ENCODE results near the gene ZNF266. TPM values are rescaled to one million over a fixed set of nuclear protein-coding genes. Genes with fewer than 3 reads are reported as not detected.
A peak's percentile ranks its signal among the peaks of the same experiment; 100 is the strongest.

ZNF266 gene
- total RNA-seq, 2 experiments from 2014 or later: 25.3 to 25.5 TPM

DNA sequence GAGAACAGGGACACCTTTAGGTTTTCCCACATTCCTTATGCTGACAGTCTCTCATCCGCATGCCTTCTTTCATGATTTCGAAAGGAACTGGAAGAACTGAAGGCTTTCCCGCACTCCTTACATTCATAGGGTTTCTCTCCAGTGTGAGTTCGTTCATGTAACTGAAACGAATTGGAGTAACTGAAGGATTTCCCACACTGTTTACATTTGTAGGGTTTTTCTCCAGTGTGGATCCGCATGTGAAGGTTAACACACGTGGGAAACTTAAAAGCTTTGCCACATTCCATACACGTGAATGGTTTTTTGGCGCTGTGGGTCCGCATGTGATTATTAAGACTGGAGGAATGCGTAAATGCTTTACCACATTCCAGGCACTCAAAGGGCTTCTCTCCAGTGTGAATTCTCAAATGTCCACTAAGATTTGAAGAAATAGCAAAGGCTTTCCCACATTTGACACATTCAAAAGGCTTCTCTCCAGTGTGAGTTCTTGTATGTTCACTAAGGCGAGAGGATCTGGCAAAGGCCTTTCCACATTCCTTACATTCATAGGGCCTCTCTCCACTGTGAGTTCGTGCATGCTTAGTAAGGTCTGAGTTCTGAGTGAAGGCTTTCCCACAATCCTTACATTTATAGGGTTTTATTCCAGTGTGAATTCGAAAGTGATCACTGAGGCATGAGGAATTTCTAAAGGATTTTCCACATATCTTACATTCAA is 22.0 kb downstream of the ZNF266 start:
- ATAC-seq (no peak), DNase-seq (no peak)
- Mint-ChIP-seq H3K27me3 (ENCODE audit: low read depth) (no peaks in the 10 kb centered on the region), H3K4me3 (no peak overlapping the region), H3K9me3 (ENCODE audit: insufficient read depth) (peaks cover 52% of the 10 kb centered on the region), H3K36me3 (ENCODE audit: low read depth) (peaks cover 82% of the 10 kb centered on the region), H3K4me1 (ENCODE audit: low read depth) (no peaks in the 10 kb centered on the region), H3K27ac (no peak overlapping the region)
- ChIA-PET CTCF (no interaction called here), POLR2A (no interaction called here)

DNA sequence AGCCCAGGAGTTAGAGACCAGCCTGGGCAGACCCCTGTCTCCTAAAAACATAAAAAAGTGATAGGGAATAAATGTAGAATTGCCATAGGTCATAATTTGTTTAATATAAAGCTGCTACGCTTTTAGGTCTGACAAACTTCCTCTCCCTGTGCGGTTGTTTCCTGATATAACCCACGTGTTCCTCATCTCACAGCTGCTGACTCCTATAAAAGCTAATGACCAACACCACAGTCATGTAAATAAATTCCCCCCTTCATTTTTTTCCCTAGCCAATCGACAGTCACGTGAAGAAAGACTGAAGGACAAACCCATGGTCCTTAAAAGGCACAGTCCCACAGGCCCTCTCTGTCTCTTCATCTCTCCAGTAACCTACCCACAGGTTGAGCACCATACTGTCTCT is 27.5 kb downstream of the ZNF266 start:
- ChIA-PET POLR2A (interaction anchor here (1.3 kb wide), 1 partner anchor 27 kb away, joined by 3 read pairs; the partner anchor contains the start of gene ZNF266), CTCF (no interaction called here)
- H3K27me3 Mint-ChIP-seq (ENCODE audit: low read depth): no peaks in the 10 kb centered on the region
- peaks cover 66% of the 10 kb centered on the region for H3K9me3 Mint-ChIP-seq (ENCODE audit: insufficient read depth)
- DNase-seq: no peak
- no peak overlapping the region for H3K27ac Mint-ChIP-seq
- H3K36me3 Mint-ChIP-seq (ENCODE audit: low read depth): peaks cover 50% of the 10 kb centered on the region
- peak overlapping the region; percentile 35 for H3K4me3 Mint-ChIP-seq
- ATAC-seq: no peak
- H3K4me1 Mint-ChIP-seq (ENCODE audit: low read depth): peaks cover 22% of the 10 kb centered on the region

- Mint-ChIP-seq H3K27me3 (ENCODE audit: low read depth) (no peaks in the 10 kb centered on the region), H3K27ac (peak overlapping the region; percentile 68), H3K9me3 (ENCODE audit: insufficient read depth) (peaks cover 59% of the 10 kb centered on the region), H3K4me1 (ENCODE audit: low read depth) (peaks cover 22% of the 10 kb centered on the region), H3K36me3 (ENCODE audit: low read depth) (peaks cover 42% of the 10 kb centered on the region), H3K4me3 (peak overlapping the region; percentile 71)
- CTCF ChIA-PET: no interaction called here
- peak; percentile 75 for DNase-seq
- POLR2A ChIA-PET: no interaction called here
- peak; percentile 72 for ATAC-seq
Measured at GRCh38 chr19:9406798-9407352, 28.5 kb downstream of the ZNF266 start.

GRCh38 chr19:9381361-9381785 is 54.0 kb downstream of the ZNF266 start:
- peaks cover 55% of the 10 kb centered on the region for H3K9me3 Mint-ChIP-seq (ENCODE audit: insufficient read depth)
- peaks cover 48% of the 10 kb centered on the region for H3K36me3 Mint-ChIP-seq (ENCODE audit: low read depth)
- no peaks in the 10 kb centered on the region for H3K4me1 Mint-ChIP-seq (ENCODE audit: low read depth)
- H3K27ac Mint-ChIP-seq: no peak overlapping the region
- H3K4me3 Mint-ChIP-seq: no peak overlapping the region
- ATAC-seq (no peak), DNase-seq (no peak)
- POLR2A ChIA-PET: no interaction called here
- CTCF ChIA-PET: no interaction called here
- no peaks in the 10 kb centered on the region for H3K27me3 Mint-ChIP-seq (ENCODE audit: low read depth)

DNA sequence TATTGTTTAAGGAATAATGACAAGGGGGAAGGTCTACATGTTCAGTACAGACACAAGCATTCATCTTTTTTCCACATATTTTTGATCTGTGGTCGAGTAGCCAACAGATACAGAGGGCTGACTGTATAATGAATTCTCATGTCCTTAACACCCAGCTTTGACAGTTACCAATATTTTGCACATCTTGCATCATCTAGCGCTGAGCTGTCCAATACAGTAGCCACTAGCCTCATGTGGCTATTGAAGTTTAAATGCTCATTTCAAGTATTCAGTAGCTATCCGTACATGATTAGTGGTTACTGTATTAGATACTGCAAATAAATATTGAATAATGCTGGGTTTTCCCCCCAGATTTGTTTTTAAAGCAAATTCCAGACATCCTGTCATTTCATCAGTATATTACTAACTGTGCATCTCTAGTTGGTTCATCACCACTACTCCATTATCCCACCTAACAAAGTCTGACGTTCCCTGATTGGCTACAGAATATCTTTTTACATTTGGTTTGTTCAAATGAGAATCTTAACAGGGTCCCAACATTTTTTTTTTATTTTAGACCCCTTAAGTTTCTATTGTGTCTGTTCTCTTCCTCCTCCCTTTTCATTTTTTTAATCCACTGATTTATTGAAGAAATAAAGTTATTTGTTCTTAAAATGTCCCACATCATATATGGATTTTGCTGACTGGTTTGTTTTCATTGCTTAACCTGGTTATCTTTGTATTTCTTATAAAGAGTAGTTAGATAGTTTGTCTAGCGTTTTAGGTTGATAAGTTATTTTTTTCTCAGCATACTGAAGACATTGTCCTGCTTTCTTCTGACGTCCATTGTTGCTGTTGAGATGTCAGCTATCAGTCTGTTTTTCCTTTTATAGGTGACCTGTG is 64.4 kb downstream of the ZNF266 start:
- ATAC-seq (no peak), DNase-seq (no peak)
- POLR2A ChIA-PET: no interaction called here
- H3K27ac Mint-ChIP-seq: no peak overlapping the region
- no peaks in the 10 kb centered on the region for H3K4me1 Mint-ChIP-seq (ENCODE audit: low read depth)
- H3K4me3 Mint-ChIP-seq: no peak overlapping the region
- CTCF ChIA-PET: no interaction called here
- peaks cover 6% of the 10 kb centered on the region for H3K36me3 Mint-ChIP-seq (ENCODE audit: low read depth)
- no peaks in the 10 kb centered on the region for H3K27me3 Mint-ChIP-seq (ENCODE audit: low read depth)
- peaks cover 60% of the 10 kb centered on the region for H3K9me3 Mint-ChIP-seq (ENCODE audit: insufficient read depth)

DNA sequence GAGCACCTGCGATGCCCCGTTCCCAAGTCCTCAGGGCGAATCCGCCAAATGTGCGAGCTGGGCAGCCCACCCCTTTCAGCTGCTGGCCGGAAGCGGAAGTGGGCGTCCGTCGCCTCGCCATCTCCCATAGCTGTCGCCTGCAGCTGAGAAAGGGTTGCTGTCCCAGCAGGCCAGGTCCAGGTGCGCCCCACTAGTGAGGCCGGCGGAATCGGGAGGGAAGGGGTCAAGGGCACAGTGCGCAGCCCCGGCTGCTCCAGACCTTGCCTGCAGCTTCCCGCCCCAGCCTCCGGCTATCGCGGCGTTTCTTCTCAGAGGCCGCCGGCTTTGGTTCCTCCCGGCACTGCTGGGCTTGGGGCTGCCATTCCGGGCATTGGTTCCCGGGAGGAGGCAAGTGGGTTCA is 72.5 kb downstream of the ZNF266 start, which contains the start of gene ZNF177:
Gene ZNF177, plus strand, starts transcription at position 109 of the 400 bp plus-strand sequence. CDS start 15,299 bp downstream, outside the sequence.
- CTCF ChIA-PET: no interaction called here
- ATAC-seq (no peak), DNase-seq (peak; percentile 26)
- Mint-ChIP-seq H3K9me3 (ENCODE audit: insufficient read depth) (peaks cover 46% of the 10 kb centered on the region), H3K27ac (no peak within 1 kb of the TSS), H3K4me1 (ENCODE audit: low read depth) (peaks cover 3% of the 10 kb centered on the region), H3K4me3 (peak within 1 kb of the TSS; percentile 11), H3K36me3 (ENCODE audit: low read depth) (peaks cover 22% of the 10 kb centered on the region), H3K27me3 (ENCODE audit: low read depth) (no peaks in the 10 kb centered on the region)
- POLR2A ChIA-PET: no interaction called here

Other genes with a start within 250 kb of the ZNF266 start
- not detected for gene OR7D4, start 216.0 kb downstream of the ZNF266 start, total RNA-seq
- not detected for gene OR7E24, start 184.6 kb downstream of the ZNF266 start, total RNA-seq
- gene ZNF699, start 125.7 kb downstream of the ZNF266 start, total RNA-seq: 10 to 100 TPM in 1 of 2 experiments, 1 to 10 TPM in 1; 7.5 to 10.0 TPM
- 10 to 100 TPM; 13.3 to 18.0 TPM for gene ZNF559, start 111.4 kb downstream of the ZNF266 start, total RNA-seq
- under 1 TPM; 0.68 to 0.83 TPM for gene ZNF177, start 72.6 kb downstream of the ZNF266 start, total RNA-seq
- gene ZNF560, start 63.0 kb upstream of the ZNF266 start, total RNA-seq: under 1 TPM in 1 of 2 experiments, not detected in 1; 0.40 TPM
- gene ZNF426, start 103.1 kb upstream of the ZNF266 start, total RNA-seq: 10 to 100 TPM; 14.6 to 15.8 TPM
- gene ZNF121, start 148.9 kb upstream of the ZNF266 start, total RNA-seq: 10 to 100 TPM; 51.3 to 55.2 TPM
- 10 to 100 TPM; 21.1 to 23.2 TPM for gene ZNF561, start 185.7 kb upstream of the ZNF266 start, total RNA-seq
- gene ZNF562, start 239.5 kb upstream of the ZNF266 start, total RNA-seq: 10 to 100 TPM; 27.2 to 29.2 TPM

Data from activated CD8-positive, alpha-beta T cell treated with anti-CD3 and anti-CD28 coated beads, Interleukin-2, amount 10 ng/mL, durations not matched to agents 7 days and 5 days (primary cell).